SU-DHL-6 (cell line): ENCODE results near the gene CDK10.

Experiments
- H2AFZ ChIP-seq: fragments of 200-600 bp; sonication (generic); 2 replicates; pipeline ENCODE4 v1.6.1; 2014; ENCODE audit warnings: low read depth, mild to moderate bottlenecking, moderate library complexity, mixed read lengths, antibody characterized with exemption, low read length; ENCODE audit not compliant: severe bottlenecking
- H3F3A ChIP-seq: fragments of 200-600 bp; shearing (Covaris generic); 2 replicates; pipeline ENCODE4 v1.6.0; 2016; ENCODE audit warnings: antibody characterized with exemption, mild to moderate bottlenecking; ENCODE audit not compliant: insufficient read depth
- H3K27ac ChIP-seq: fragments of 200-600 bp; sonication (generic); 2 replicates; pipeline ENCODE4 v1.5.1; 2016; ENCODE audit warnings: low read depth, mild to moderate bottlenecking, low read length, moderate library complexity, mixed read lengths
- H3K27me3 ChIP-seq: fragments of 200-600 bp; sonication (generic), shearing (Covaris generic); 2 replicates; pipeline ENCODE4 v1.6.0; 2014; ENCODE audit warnings: mild to moderate bottlenecking, low read length
- H3K36me3 ChIP-seq: fragments of 200-600 bp; sonication (generic); 2 replicates; pipeline ENCODE4 v1.6.1; 2014; ENCODE audit warnings: mild to moderate bottlenecking, low read length, mixed read lengths
- H3K4me2 ChIP-seq: fragments of 300-600, 200-600 bp; shearing (Covaris generic), sonication (generic); 2 replicates; pipeline ENCODE4 v1.6.0; 2014; ENCODE audit warnings: low read length, low read depth, mild to moderate bottlenecking; ENCODE audit not compliant: poor library complexity, severe bottlenecking
- H3K4me3 ChIP-seq: fragments of 200-600 bp; sonication (generic); 2 replicates; pipeline ENCODE4 v1.5.1; 2014; ENCODE audit warnings: antibody characterized with exemption, low read length, mild to moderate bottlenecking, mixed read lengths; ENCODE audit not compliant: insufficient read depth, poor library complexity, severe bottlenecking
- H3K79me2 ChIP-seq: fragments of 200-600 bp; sonication (generic); 2 replicates; pipeline ENCODE4 v1.6.1; 2014; ENCODE audit warnings: mild to moderate bottlenecking, low read length, moderate library complexity; ENCODE audit not compliant: insufficient read depth
- H3K9ac ChIP-seq: fragments of 200-600 bp; sonication (generic); 2 replicates; pipeline ENCODE4 v1.7.0; 2014; ENCODE audit warnings: mild to moderate bottlenecking, low read length
- H3K9me2 ChIP-seq: fragments of 200-600 bp; sonication (generic); replicated peaks from 2 replicates; pipeline ENCODE4 v1.6.1; 2014; ENCODE audit warnings: low read length; ENCODE audit not compliant: insufficient read depth
- H3K9me3 ChIP-seq: fragments of 200-600 bp; sonication (generic); 2 replicates; pipeline ENCODE4 v1.6.1; 2014; ENCODE audit warnings: low read length, mixed read lengths; ENCODE audit not compliant: insufficient read depth
- H4K20me1 ChIP-seq: fragments of 200-600 bp; sonication (generic); 2 replicates; pipeline ENCODE4 v1.6.1; 2014; ENCODE audit warnings: low read depth, mild to moderate bottlenecking, antibody characterized with exemption, low read length, moderate library complexity, mixed read lengths
- EZH2phosphoT487 ChIP-seq: fragments of 200-600 bp; sonication (generic), shearing (Covaris generic); conservative IDR thresholded peaks from 2 replicates; pipeline ENCODE4 v1.6.1; 2018; ENCODE audit warnings: mild to moderate bottlenecking, antibody characterized with exemption, low read length, moderate library complexity, mixed read lengths
- TF ChIP-seq, protein P1 (sequence below): fragments of 200-600 bp; sonication (generic); IDR thresholded peaks from one replicate; pipeline ENCODE4 v1.5.1; 2017; ENCODE audit warnings: antibody characterized with exemption, mild to moderate bottlenecking, low read length, moderate library complexity; ENCODE audit not compliant: insufficient read depth, poor library complexity, severe bottlenecking

The CDK10 gene

DNA sequence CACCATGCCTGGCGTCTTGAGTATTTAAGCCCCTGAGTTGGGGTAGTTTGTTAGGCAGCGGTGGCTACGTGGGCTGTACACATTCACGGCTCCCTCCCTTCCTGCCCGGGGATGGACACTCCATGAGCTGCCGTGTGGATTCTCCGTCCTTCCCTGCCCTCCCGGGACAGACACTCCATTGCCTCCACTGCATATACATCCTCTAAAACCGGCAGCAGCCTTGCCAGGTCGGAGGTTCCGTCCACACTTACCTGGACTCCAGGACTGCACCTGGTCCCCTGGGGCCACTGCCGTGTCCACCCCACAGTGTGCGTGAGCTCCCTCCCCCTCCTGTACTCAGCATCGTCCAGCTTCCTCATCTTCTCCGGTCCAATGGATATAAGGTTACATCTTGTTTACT, 18.5 kb downstream of the CDK10 start:
- no peak overlapping the region for H3K4me3 ChIP-seq
- no peak overlapping the region for H3K4me2 ChIP-seq
- H3K9me2 ChIP-seq = no peaks in the 10 kb centered on the region
- H3K9me3 ChIP-seq = no peaks in the 10 kb centered on the region
- H2AFZ ChIP-seq = no peak overlapping the region
- H3K9ac ChIP-seq = no peak overlapping the region
- no peaks in the 10 kb centered on the region for H3K79me2 ChIP-seq
- TF ChIP-seq, protein P1, sequence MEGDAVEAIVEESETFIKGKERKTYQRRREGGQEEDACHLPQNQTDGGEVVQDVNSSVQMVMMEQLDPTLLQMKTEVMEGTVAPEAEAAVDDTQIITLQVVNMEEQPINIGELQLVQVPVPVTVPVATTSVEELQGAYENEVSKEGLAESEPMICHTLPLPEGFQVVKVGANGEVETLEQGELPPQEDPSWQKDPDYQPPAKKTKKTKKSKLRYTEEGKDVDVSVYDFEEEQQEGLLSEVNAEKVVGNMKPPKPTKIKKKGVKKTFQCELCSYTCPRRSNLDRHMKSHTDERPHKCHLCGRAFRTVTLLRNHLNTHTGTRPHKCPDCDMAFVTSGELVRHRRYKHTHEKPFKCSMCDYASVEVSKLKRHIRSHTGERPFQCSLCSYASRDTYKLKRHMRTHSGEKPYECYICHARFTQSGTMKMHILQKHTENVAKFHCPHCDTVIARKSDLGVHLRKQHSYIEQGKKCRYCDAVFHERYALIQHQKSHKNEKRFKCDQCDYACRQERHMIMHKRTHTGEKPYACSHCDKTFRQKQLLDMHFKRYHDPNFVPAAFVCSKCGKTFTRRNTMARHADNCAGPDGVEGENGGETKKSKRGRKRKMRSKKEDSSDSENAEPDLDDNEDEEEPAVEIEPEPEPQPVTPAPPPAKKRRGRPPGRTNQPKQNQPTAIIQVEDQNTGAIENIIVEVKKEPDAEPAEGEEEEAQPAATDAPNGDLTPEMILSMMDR = no peak
- no peak for TF ChIP-seq EZH2phosphoT487
- H3F3A ChIP-seq = no peaks in the 10 kb centered on the region
- H3K36me3 ChIP-seq = no peaks in the 10 kb centered on the region
- H3K27ac ChIP-seq = no peak overlapping the region
- no peaks in the 10 kb centered on the region for H3K27me3 ChIP-seq
- H4K20me1 ChIP-seq = no peaks in the 10 kb centered on the region

DNA sequence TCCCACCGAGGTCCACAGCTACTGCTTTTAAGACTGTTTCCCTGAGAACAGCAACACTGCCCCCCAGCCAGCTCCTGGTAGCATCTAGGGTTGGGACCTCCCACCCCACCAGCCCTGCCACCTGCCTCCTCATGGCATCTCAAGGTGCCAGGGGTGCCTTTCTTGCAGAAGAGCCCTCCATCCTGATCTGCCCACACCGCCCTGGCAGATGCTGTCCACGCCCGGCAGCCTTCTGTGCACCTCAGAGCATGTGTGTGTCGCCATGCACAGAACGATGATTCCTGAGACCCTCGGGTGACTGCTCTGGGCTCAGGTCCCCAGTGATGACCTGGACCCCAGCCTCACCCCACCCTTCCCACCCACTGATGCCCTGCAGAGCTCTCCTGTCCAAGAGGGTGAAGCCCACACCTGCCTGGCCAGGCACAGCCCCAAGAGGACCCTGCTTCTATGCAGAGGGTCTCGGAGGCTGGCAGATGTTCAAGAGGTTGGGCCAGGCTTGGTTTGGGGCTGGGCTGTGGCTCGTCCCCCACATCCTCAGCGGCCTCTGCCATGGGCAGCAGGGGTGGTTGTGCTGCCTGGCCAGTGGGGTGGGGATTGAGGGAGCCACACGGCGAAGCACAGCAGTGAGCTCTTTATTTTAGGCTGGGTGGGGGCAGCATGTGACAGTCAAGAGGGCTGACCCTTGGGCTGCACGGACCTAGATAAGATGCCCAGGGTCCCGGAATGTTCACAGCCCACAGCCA, 20.2 kb downstream of the CDK10 start:
- Histone ChIP-seq H3K79me2 (no peaks in the 10 kb centered on the region), H3K9ac (no peak overlapping the region), H3K36me3 (no peaks in the 10 kb centered on the region), H3K9me2 (no peaks in the 10 kb centered on the region), H3K4me3 (no peak overlapping the region), H3K27me3 (no peaks in the 10 kb centered on the region), H3K27ac (no peak overlapping the region), H3K9me3 (no peaks in the 10 kb centered on the region), H3F3A (no peaks in the 10 kb centered on the region), H4K20me1 (no peaks in the 10 kb centered on the region), H3K4me2 (no peak overlapping the region), H2AFZ (no peak overlapping the region)
- TF ChIP-seq, protein P1 = no peak

DNA sequence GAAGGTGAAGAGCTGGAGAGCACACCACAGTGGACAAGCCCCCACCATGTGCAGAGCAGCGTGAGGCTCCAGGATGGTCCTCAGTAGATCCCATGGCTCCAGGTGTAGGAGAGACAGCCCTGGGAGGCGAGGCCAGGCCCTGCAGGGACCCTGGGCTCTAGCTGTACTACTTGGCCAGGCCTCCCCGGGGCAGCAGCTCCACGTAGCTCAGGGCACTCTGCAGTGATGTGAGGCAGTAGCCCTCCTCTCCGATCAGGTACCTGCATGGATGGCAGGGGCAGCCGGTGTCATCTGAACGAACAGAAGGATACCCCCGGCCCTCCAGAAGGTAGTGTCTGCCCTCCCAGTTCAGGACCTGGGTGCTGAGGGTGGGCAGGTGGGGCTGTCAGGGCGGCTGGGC, 21.2 kb downstream of the CDK10 start:
- no peak overlapping the region for H2AFZ ChIP-seq
- no peak overlapping the region for H3K4me2 ChIP-seq
- no peak overlapping the region for H3K9ac ChIP-seq
- H3K79me2 ChIP-seq = no peaks in the 10 kb centered on the region; the same call in 1 of the 2 replicates
- no peaks in the 10 kb centered on the region for H3K9me2 ChIP-seq
- no peaks in the 10 kb centered on the region for H3K36me3 ChIP-seq
- H3K4me3 ChIP-seq = no peak overlapping the region
- no peak overlapping the region for H3K27ac ChIP-seq
- H4K20me1 ChIP-seq = no peaks in the 10 kb centered on the region
- no peaks in the 10 kb centered on the region for H3K27me3 ChIP-seq
- H3K9me3 ChIP-seq = no peaks in the 10 kb centered on the region
- no peak for TF ChIP-seq EZH2phosphoT487
- TF ChIP-seq, protein P1 = no peak
- no peaks in the 10 kb centered on the region for H3F3A ChIP-seq
